Adipocyte (in vitro differentiated cells): ENCODE data around the gene LAMP1.
"Not testable (repeated sequence)": the region's sequence is repeated elsewhere in the genome, so short reads cannot be mapped to it uniquely, and the experiment has no call there.

ENCODE experiments used
- DNase-seq: peaks from one replicate; pipeline ENCODE4 v3.0.0-alpha.2; 2015; ENCODE audit warnings: low read depth
- H3K27me3 ChIP-seq: replicated peaks from 2 replicates; pipeline ENCODE4 v1.7.0; 2013; ENCODE audit warnings: mild to moderate bottlenecking, low read length, moderate library complexity; ENCODE audit not compliant: control insufficient read depth, insufficient read depth
- H3K36me3 ChIP-seq: 2 replicates; pipeline ENCODE4 v1.7.0; 2013; ENCODE audit warnings: low read length, mild to moderate bottlenecking, moderate library complexity; ENCODE audit not compliant: control insufficient read depth, insufficient read depth, severe bottlenecking
- H3K4me1 ChIP-seq: 2 replicates; pipeline ENCODE4 v1.7.0; 2013; ENCODE audit warnings: mild to moderate bottlenecking, low read length, moderate library complexity; ENCODE audit not compliant: control insufficient read depth, insufficient read depth
- H3K4me3 ChIP-seq: 2 replicates; pipeline ENCODE4 v1.7.0; 2013; ENCODE audit warnings: mild to moderate bottlenecking, low read length, moderate library complexity
- H3K9ac ChIP-seq: 2 replicates; pipeline ENCODE4 v1.7.0; 2013; ENCODE audit warnings: mild to moderate bottlenecking, low read length, moderate library complexity
- H3K9me3 ChIP-seq: 2 replicates; pipeline ENCODE4 v1.7.0; 2013; ENCODE audit warnings: mild to moderate bottlenecking, low read length, moderate library complexity; ENCODE audit not compliant: control insufficient read depth

The LAMP1 gene

GRCh38 chr13:113369189-113369588, 72.2 kb downstream of the LAMP1 start:
- Histone ChIP-seq H3K9ac (no peak overlapping the region), H3K4me3 (no peak overlapping the region), H3K36me3 (no peaks in the 10 kb centered on the region), H3K4me1 (peaks cover 6% of the 10 kb centered on the region), H3K9me3 (no peaks in the 10 kb centered on the region), H3K27me3 (no peaks in the 10 kb centered on the region)
- DNase-seq = no peak

- no peaks in the 10 kb centered on the region for H3K36me3 ChIP-seq
- DNase-seq = no peak
- no peak overlapping the region for H3K9ac ChIP-seq
- peaks cover 2% of the 10 kb centered on the region for H3K4me1 ChIP-seq
- no peaks in the 10 kb centered on the region for H3K9me3 ChIP-seq
- H3K4me3 ChIP-seq = no peak overlapping the region
- H3K27me3 ChIP-seq = no peaks in the 10 kb centered on the region
These were observed 72.8 kb downstream of the LAMP1 start for GRCh38 chr13:113369881-113370280.

GRCh38 chr13:113371061-113371460, 74.0 kb downstream of the LAMP1 start:
- DNase-seq = no peak
- Histone ChIP-seq H3K4me1 (no peaks in the 10 kb centered on the region), H3K9ac (no peak overlapping the region), H3K36me3 (no peaks in the 10 kb centered on the region), H3K4me3 (no peak overlapping the region), H3K27me3 (no peaks in the 10 kb centered on the region), H3K9me3 (no peaks in the 10 kb centered on the region)

- not testable (repeated sequence) for H3K4me3 ChIP-seq, H3K27me3 ChIP-seq, H3K36me3 ChIP-seq, DNase-seq, H3K4me1 ChIP-seq, H3K9ac ChIP-seq, H3K9me3 ChIP-seq
These were observed 74.7 kb downstream of the LAMP1 start for GRCh38 chr13:113371701-113372100.
